ENCODE data around the gene SPEG. TPM values are rescaled to one million over a fixed set of nuclear protein-coding genes. Genes with fewer than 3 reads are reported as not detected.
A peak's percentile ranks its signal among the peaks of the same experiment; 100 is the strongest.

SPEG gene
- total RNA-seq, 1 donor from 2014 or later, result 10.5 TPM

DNA sequence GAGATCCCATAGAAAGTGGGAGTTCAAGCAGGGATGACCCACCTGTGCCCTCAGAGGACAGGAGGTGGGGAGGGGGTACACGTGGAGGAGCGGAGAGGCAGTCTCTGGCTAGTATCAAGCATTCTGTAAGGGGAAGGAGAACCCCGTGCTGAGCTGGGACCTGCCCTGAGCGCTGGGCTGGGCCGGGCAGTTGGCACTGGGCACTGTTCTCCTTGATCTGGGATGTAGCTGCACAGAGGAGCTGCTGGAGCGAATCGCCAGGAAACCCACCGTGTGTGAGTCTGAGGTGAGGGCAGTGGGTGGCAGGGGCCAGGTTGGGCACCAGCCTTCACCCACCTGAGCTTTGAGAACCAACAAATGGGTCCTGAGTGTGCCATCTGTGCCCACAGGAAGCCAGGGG lies 44.3 kb downstream of the SPEG start:
- DNase-seq, result no peak

GRCh38 chr2:219480004-219480403 lies 45.4 kb downstream of the SPEG start:
- no peak for DNase-seq

DNA sequence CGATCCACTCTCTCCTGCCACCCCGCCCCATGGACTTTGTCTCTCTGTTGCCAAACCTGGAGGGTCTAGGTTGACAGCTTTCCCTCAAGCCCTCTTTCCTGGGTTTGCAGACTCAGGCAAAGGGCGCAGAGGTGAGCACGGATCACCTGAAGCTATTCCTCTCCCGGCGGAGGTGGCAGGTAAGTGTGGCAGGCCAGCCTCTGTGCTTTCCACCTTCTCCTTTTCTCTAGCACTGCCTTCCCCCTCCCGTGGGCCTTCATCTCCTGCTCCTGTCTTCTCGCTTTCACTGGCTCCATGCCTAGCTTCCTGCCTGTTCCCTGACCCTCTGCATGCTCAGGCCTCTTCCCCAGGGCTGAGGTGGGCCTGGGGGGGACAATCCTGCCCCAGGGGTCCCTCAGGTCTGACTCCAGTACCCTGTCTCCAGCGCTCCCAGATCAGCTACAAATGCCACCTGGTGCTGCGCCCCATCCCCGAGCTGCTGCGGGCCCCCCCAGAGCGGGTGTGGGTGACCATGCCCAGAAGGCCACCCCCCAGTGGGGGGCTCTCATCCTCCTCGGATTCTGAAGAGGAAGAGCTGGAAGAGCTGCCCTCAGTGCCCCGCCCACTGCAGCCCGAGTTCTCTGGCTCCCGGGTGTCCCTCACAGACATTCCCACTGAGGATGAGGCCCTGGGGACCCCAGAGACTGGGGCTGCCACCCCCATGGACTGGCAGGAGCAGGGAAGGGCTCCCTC lies 48.2 kb downstream of the SPEG start:
- no peak for DNase-seq

GRCh38 chr2:219483451-219484342 lies 49.1 kb downstream of the SPEG start:
- no peak for DNase-seq

DNA sequence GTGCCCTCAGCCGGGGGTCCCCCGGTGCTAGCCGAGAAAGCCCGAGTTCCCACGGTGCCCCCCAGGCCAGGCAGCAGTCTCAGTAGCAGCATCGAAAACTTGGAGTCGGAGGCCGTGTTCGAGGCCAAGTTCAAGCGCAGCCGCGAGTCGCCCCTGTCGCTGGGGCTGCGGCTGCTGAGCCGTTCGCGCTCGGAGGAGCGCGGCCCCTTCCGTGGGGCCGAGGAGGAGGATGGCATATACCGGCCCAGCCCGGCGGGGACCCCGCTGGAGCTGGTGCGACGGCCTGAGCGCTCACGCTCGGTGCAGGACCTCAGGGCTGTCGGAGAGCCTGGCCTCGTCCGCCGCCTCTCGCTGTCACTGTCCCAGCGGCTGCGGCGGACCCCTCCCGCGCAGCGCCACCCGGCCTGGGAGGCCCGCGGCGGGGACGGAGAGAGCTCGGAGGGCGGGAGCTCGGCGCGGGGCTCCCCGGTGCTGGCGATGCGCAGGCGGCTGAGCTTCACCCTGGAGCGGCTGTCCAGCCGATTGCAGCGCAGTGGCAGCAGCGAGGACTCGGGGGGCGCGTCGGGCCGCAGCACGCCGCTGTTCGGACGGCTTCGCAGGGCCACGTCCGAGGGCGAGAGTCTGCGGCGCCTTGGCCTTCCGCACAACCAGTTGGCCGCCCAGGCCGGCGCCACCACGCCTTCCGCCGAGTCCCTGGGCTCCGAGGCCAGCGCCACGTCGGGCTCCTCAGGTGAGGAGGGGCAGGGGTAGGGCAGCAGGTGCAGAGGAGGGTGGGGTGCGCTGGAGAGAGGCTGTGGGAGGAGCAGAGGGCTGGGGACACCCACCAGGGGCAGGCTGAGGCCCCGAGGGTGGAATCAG lies 49.9 kb downstream of the SPEG start:
- no peak for DNase-seq

DNA sequence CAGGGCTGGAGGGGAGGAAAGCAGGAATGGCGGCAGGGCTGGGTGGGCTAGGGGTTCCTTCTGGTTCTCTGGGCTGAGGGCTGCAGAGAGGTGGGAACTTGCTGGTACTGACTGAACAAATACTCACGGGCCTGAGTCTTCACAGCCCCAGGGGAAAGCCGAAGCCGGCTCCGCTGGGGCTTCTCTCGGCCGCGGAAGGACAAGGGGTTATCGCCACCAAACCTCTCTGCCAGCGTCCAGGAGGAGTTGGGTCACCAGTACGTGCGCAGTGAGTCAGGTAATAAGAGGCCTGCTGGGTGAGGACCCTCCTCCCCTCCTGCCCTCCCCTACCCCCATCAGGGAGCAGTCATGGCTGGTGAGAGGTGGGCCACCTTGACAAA lies 50.5 kb downstream of the SPEG start:
- no peak for DNase-seq

GRCh38 chr2:219486380-219486959 lies 51.8 kb downstream of the SPEG start:
- DNase-seq, result no peak

- no peak for DNase-seq
Observed at GRCh38 chr2:219488149-219488843, 53.7 kb downstream of the SPEG start.

DNA sequence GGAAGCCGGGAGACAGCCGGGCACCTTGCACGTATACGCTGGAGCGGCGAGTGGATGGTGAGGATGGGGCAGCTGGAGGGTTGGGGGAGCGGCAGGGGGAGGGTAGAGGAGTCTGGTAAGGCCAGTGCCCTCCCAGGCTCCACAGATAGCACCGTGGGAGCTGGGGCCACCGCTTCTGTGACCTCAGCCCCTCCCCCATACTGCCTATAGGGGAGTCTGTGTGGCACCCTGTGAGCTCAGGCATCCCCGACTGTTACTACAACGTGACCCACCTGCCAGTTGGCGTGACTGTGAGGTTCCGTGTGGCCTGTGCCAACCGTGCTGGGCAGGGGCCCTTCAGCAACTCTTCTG lies 54.2 kb downstream of the SPEG start:
- DNase-seq, result no peak

- no peak for DNase-seq
Observed at GRCh38 chr2:219489315-219489714, 54.7 kb downstream of the SPEG start.

GRCh38 chr2:219490186-219490585 lies 55.5 kb downstream of the SPEG start:
- DNase-seq, result no peak

DNA sequence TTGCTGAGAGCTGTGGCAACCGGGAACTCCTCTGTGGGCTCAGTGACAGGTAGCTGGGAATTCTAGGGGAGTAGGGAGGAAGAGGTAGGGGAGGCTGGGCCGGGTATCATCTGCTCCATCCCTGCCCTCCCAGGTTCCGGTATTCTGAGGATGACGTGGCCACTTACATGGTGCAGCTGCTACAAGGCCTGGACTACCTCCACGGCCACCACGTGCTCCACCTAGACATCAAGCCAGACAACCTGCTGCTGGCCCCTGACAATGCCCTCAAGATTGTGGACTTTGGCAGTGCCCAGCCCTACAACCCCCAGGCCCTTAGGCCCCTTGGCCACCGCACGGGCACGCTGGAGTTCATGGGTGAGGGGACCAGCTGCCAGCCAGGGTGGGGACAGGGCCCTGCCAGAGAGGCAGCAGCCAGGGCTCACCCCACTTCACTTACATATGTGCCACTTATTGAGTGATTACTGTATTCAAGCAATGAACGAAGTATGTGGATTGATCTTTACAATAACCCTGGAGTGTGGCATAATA lies 56.0 kb downstream of the SPEG start:
- no peak for DNase-seq

DNA sequence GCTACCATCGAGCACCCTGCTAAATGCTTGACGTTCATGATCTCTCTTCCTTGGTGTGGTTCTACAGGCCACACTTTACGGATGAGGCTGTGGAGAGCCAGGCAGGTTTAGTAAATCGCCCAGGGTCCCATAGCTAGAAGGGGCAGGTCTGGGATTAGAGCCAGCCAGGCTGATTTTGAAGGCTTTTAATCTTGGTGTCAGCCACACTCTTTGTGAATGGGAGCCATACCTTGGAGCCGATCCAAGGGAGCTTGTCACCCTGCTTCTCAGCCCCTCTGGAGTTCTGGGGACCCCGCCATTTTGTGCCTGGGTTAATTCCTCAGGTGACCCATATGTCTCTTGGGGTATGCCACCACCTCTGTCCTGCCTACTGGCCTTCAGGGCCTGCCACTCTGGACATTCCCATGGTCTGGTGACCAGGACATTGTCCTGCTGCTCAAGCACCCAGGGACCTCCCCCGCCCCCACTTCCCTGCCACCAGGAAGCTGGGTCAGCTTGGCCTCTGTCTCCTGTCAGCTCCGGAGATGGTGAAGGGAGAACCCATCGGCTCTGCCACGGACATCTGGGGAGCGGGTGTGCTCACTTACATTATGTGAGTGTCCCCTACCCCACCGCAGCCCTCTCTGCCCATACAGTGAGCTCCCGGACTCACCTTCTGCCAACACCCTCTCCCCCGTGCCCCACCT lies 56.8 kb downstream of the SPEG start:
- DNase-seq, result no peak

- DNase-seq, result no peak
Observed at GRCh38 chr2:219492575-219492974, 57.9 kb downstream of the SPEG start.

DNA sequence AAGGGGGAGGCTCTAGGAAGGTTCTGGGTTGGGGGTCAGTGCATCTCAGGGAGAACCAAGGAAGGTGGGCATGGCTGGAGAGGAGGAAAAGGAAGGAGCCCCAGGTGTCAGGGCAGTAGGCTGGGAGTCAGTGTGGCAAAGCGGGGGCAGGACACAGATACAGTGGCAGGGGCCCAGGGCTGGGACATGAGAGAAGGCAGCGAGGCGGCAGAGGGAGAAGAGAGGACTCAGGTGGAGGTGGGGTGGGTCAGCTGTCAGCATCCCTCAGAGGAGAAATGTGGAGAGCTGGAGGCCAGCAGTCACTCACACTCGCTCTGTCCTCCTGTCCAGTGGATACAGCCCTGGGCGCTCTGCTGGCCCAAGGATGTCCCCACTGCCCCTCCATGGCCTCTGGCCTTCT lies 58.4 kb downstream of the SPEG start:
- no peak for DNase-seq

DNA sequence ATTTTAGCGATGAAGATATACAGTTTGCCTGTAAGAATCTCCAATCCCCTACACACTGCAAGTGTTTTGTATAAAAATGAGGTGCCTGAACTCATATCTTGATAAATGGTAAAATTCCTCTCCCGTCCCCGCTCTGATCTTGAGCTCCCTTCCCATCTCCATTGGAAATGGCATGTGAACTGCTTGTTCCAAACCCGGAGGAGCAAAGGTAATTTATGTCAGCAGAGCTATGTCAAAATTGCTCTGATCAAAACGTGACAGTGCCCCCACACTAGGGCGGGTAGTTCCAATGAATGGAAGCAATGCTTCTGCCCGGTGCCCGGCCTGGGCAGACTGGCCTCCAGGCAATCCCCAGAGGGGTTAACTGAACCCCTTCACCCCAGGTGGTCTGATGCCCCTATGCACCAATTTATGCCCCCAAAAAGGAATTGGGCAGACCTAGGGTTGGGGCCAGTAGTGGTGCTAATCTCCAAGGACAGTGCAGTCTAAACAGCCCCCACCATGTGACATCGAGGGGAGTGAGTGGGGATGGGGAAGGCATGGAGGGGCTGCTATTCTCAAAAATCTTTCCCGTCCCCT lies 60.4 kb downstream of the SPEG start:
- no peak for DNase-seq

- DNase-seq, result peak; percentile 28
Observed at GRCh38 chr2:219495531-219496122, 61.0 kb downstream of the SPEG start.

DNA sequence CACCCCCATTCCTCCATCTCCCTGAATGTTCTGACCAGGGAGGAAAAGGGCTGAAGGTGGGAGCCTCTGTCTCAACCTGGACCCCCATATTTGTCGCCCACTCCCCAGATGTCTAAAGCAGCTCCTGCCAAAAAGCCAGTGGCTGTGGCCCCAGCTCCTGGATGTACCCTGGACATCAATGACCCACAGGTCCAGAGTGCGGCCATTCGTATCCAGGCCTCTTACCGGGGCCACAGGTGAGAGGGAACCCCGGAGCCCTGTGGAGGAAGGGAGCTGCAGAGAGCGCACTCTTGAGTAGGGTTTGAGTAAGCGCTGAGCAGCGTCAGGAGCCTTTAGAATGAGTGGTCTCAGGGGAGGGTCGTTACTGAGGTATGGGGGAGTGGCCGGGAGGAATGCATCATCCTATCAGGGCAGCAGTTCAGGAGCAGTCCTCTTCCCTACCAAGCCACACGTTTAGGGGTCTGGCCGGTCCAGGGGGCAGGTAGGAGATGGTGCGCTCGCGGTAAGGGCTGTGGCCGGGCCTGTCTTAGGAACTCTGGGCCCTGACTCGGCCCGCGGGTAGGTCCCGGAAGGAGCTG lies 61.7 kb downstream of the SPEG start:
- no peak for DNase-seq

- no peak for DNase-seq
Observed at GRCh38 chr2:219496825-219497494, 62.3 kb downstream of the SPEG start.

All from skin of body (tissue), 2 donors.